Measurements from ENCODE around the gene ZNF512B.
"Not testable (repeated sequence)": the region's sequence is repeated elsewhere in the genome, so short reads cannot be mapped to it uniquely, and the experiment has no call there.

Gene ZNF512B

DNA sequence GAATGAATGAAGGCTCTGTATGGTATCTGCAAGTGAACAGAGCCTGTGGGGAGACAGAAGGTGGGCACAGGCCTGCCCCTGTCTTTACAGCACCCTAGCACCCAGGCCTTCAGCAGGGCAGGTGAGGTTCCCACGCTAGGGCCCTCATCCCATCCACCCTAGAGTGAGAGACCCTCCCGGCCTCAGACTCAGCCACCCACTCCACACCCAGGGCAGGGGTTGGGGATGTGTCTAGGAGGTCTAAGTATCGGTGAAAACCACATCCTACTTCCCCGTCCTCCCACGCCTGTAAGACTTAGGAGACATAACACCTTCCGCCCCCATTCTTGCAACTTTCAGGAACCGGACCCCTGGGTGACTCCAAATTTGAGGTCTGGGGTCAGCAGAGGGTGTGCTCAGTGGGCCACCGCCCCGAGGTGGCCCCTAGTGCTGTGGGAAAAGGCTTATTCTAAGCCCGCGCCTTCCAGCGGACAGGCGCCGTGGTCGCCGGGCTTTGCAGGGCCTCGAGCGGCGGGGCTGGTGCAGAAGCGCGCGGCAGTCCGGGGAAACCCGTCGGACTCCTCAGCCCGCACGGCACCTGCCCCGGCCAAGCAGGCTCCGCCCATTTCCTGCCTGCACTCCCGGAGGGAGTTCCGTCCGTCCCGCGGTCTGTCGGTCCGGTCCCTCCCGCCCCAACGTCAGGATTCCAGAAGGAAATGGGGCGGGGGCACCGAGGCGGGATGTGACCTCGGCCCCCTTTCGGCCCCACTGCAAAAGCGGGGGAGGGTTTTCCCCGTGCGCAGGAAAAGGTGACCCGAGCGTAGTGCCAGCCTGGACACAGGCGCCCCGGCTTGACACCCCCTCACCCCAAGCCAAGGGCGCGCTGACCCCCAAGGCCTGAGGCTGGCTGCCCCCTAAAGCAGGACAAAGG is 8.8 kb upstream of the ZNF512B start:
- no peak for DNase-seq

DNA sequence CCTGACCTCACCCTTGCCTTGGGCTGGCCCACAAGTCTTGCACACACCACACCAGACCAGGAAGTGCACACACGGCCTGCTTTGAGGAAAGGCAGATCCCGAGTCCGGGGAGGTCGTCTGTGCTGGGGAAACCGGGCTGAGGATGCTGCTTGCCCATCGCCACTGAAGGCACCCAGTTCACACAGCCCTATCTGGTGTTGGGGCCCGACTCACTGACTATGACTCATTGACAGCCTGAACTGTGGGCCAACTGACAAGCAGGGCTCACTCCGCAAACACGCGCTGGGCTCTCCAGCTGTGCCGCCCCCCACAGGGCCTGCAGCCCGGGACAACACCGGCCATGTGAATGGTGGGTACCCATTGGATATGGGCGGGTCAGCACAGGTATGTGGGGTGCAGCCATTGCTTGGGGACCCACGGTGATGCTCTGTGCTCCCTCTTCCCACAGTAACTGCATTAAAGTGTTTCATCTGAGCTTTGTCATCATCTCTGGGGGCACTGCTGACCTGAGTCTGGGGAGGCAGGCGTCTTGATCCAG is 8.1 kb upstream of the ZNF512B start:
- peak in 1 of 2 donors; percentile 68 for DNase-seq

DNA sequence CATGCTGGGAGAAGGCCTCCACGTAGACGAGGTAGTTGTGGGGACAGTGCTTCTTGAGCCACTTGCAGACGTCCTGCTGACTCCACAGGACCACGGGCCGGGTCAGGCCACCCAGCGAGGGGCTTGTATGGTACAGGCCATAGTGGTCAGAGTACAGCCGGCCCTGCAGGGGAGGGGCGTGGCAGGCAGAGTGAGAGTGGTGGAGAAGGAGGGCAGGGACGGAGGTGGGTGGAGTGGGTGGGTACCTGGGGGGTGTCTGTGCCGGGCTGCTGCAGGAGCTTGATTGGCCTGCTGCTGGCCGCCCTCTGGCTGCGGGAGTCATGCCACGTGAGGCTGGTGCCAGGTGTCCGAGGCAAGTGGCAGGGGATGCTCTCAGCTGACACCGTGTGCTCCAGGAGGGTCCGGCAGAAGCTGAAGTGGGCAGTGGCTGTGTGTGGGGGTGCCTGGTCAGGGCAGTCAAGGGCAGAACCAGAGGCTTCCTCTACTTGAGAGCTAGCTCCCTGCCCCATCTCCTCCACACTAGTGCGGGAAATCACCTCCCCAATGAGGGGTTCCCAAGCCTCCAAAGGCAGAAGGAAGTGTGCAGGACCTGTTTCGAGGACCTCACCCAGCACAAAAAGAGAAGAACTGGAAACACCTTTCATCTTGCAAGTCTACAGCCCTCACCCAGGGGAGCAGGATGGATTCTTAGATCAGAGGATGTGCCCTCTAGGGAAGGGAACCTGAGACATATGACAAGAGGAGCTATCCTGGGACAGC is 7.4 kb upstream of the ZNF512B start:
- peak; percentile 44 to 52 for DNase-seq

DNA sequence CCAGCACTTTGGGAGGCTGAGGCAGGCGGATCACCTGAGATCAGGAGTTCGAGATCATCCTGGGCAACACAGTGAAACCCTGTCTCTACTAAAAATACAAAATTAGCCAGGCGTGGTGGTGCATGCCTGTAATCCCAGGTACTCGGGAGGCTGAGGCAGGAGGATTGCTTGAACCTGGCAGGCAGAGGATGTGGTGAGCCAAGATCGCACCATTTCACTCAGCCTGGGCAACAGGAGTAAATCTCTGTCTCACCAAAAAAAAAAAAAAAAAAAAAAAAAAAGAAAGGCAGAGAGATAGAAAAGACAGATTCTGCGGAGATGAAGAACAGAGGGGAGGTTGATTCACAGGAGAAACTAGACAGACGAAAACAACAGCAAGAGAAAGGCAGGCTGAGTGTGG is 6.8 kb upstream of the ZNF512B start:
- DNase-seq: not testable (repeated sequence)

DNA sequence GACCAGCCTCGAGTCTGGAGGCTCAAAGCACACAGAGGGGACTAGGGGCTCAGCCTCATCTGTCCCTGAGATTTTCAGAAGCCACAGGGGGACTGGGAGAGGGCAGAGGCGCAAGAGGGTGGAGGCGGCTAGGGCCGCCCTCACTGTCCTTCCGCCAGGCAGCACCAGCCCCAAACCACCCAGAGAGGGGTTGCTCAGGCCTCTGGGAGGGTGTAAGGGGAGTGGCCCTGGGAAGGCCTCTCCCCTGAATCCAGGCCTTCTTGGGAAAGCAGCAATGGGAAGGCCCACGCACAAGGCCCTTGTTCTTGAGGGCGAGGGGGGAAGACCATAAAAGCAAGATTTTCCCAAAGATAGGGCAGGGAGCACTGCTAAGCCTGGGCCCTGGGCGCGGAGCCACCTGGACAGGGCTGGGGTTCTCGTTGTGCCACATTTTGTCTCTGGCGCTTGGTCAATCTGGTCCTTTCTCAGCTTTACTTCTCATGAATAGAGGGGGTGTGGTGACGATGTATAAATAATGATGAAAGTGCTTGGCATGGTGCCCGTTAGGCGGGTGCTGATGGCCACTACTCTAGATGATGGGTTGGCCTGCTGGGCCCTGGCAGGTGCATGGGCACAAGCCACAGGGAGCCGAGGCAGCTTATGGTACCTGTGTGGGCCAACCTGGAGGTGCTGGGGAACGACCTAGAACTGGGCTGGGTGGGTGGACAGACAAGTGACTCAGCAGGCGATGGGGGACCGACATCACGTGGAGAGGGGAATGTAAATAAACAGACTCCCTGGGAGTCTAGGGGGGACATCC is 4.9 kb upstream of the ZNF512B start:
- DNase-seq: no peak

DNA sequence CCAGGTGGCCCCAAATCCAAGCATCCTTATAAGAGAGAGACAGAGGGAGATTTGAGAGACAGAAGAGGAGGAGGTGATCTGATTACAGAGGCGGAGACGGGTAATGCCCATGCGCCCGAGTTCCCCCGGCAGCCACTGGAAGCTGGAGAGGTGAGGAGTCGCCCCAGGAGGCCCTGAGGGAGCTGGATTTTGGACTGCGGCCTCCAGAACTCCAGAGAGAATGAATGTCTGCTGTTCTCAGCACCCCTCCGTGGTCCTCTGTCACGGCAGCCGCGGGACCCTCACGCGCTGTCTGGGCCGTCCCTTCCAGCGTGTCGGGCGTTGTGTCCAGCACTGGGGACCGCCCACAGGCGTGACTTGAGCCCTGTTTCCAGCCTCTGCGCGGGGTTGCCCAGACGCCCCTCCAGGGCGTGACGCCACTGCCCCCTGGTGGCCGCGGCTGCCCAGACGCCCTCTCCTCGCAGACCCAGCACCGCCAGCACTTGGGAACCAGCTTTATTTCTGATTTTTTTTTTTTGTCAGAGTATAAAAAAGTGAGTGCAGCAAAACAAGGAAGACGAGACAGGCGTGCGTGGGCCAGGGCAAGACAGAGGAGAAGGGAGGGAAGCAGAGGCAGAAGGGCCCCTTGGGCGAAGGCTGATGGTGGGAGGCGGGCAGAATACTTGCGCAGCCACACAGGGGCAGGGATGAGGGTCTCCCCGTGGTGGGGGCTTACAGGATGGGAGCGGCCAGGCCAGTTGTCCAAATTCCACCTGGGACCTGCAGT is 4.1 kb upstream of the ZNF512B start:
- peak; percentile 76 to 95 for DNase-seq

DNA sequence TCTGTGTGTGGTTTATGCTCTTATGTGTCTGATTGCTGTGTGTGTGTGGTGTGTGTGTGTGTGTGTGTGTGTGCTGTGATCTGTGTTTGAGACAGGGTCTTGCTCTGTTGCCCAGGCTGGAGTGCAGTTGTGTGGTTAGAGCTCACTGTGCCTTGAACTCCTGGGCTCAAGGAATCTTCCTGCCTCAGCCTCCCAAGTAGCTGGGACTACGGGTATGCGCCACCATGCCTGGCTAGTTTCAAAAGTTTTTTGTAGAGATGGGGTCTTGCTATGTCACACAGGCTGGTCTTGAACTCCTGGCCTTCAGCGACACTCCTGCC is 3.4 kb upstream of the ZNF512B start:
- DNase-seq: no peak

DNA sequence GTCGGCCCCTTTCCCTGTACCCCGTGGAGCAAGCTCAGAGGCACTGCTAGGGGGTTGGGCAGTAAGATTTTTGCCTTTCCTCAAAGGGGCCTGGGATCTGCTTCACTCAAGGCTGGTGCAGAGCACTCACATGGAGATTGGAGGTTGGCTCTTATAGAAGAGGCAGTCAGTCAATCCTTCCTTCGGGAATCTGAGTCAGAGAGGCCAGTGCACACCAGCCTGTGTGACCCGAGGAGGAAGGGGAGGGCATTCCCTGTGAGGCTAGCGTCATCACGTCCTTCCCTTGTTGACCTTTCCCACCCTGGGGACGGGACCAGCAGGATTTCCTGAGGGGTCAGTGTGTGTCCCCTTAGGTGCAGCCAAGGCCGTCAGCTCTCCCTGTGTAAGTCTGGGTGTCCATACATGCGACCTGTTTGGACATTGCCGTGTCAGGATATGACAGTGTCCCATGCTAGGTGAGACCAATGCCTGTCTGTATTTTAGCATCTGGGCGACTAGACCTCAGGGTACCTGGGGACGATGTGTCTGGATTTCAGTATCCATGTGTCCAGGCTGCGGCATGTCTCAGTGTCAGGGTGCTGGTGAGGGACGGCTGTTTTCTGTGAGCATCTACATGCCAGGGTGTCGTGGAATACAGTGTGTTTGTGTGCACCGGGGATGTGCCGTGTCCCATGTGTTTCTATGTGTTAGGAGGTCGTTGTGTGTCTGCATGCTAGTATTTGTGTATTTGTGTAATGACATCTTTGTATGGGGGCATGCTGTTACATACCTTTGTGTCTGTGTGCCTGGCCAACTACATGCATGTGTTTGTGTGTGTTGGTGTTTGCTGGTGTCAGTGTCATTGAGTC is 2.8 kb upstream of the ZNF512B start:
- no peak for DNase-seq

DNA sequence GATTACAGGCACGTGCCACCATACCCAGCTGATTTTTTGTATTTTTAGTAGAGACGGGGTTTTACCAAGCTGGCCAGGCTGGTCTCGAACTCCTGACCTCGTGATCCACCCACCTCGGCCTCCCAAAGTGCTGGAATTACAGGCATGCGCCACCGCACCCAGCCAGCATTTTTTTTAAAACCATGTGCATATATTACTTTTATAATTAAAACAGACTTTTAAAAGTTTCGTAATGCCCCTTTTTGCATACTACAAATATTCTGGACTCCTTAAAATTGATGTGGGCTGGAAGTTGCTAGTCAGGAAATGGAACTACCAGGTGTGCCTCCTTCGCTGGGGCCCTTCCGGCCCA is 2.2 kb upstream of the ZNF512B start:
- not testable (repeated sequence) for DNase-seq

DNA sequence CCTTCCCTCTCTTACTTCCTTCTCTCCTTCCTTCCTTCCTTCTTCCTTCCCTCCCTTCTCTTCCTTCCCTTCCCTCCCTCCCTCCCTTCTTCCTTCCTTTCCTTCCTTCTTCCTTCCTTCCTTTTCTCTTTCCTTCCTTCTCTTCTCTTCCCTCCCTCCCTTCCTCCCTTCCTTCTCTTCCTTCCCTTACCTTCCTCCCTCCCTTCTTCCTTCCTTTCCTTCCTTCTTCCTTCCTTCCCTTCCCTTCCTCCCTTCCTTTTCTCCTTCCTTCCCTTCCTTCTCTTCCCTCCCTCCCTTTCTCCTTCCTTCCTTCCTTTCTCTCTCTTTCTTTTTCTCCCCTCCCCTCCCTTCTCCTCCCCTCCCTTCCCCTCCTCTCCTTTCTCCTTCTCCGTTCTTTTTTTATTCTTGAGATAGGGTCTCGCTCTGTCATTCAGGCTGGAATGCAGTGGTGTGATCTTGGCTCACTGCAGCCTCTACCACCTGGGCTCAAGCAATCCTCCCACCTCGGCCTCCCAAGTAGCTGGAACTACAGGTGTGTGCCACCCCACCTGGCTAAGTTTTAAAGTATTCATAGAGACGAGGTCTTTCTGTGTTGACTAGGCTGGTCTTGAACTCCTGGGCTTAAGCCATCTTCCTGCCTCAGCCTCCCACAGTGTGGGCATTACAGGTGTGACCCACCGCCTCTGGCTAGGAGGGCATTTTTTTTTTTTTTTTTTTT is 1.1 kb upstream of the ZNF512B start:
- no peak for DNase-seq

DNA sequence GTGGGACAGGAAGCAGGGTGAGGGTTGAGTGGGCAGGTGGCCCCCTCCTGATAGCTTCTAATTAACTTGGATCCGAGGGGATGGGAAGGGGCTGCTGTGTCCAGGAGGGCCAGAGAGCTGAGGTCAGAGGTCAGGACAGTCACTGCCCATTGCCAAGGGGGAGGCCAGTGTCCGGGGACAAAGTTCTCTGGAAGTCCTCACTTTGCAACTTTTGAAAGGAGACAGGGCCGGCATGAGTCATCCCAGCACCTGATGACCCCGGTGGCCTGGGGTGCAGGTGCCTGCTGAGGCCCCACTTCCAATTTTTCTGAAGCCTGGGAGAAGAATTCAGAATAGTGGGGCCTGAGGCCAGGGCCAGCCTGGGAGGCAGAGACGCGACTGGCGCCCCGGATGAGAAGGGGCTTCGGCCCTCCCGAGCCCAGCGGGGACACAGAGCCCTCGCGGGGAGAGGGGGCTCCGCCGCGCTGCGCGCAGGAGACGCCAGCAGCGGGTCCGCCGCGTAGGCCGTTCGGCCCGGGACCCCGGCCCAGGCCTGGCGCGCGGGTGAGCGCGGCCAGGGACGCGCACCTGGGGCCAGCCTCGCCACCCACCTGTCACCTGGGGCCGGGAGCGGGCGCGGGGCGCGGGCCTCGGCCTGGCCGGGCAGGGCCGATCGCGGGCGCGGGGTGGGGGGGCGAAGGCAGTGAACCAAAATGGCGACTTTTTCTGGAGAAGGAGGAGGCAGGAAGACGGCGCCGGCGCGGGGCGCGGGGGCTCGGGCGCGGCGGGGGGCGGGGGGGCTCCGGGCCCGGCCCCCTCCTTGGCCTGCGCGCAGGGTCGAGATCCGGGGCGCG is 586 bp downstream of the ZNF512B start:
- DNase-seq: no peak

DNA sequence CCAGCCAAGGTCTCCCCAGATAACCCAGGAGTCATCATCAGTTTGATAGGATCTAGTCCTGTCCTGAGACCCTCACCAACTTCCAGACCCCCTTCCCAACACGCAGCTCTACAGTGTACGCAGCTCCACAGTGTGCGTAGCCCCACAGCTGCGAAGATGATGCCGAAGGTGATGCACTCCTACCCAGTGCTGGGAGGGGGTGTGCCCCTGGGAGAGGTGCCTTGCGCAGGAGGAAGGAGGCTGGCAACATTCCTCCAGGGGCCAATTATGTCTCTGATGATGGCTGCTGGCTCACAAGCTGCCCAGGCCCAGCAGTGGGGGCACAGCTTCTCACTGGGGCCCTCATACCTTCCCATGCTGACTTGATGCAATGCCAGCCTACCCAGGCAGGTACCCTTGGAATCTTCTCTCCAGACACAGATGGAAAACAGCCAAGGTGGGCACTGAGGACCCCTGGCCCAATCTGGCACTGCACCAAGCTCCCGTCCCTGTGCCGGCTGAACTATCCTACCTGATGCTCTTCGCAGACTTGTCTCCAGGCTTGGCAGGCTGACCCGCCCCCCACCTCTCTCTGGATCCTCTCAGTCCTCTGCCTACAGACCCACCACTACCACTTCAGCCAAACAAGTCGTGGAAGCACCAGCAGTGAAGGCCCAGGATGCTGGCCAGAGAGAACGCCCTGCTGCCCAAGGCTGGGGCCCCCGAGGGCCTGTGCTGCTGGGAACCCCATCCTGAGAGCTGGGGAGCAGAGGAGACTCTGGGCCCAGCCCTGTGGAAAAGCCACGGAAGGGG is 1.4 kb downstream of the ZNF512B start:
- no peak for DNase-seq

DNA sequence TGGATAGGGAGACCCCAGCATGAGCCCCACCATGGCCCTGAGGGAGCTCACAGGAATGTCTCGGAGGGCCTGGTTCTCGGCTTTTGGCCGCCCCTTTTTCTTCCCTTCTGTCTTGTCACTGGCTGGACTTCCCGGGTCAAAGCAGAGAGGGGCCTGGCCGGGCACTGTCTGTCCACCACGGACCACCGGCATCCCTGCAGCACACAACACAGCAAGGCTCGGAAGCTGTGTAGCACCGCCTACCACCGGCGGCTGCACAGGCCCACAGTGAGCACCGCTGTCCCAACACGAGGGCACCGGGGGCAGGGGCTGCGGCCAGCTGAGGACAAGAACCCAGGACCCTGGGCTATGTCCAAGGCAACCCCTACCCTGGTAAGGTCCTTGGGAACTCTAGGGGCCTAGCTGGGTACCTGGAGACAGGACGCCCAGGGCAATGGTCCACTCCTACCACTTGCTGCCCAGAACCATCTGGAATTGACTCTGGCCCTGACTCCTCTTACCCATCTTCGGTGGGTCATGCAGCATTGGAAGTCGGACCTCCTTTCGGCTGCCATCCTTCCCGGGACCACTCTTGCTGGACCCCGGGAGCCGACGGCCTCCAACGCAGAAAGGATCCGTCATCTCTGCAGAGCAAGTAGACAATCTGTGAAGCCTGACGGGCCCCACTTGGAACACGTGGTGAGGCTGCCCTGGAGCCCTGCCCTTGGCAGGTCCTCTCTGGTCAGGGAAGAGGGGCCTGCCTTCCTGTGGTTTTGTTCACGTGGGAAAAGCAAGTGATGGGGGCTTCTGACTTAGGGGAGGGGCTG is 2.2 kb downstream of the ZNF512B start:
- DNase-seq: no peak

DNA sequence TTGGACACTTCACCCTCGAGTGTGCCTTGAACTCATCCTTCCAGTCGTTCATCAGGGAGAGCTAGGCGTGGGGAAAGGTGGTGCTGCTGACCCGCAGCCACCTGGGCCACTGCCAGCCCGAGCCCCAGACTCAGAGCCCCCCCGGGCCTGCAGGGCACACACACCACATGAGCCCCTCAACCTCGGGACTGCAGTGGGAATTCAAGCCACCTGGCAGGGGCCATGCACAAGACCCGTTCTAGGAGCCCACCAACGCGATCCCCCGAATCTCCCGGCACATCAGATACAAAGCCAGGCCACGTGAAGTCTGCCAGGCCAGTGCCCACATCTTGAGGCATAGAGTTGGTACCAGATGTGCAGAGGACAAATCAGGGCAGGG is 2.8 kb downstream of the ZNF512B start:
- no peak for DNase-seq

DNA sequence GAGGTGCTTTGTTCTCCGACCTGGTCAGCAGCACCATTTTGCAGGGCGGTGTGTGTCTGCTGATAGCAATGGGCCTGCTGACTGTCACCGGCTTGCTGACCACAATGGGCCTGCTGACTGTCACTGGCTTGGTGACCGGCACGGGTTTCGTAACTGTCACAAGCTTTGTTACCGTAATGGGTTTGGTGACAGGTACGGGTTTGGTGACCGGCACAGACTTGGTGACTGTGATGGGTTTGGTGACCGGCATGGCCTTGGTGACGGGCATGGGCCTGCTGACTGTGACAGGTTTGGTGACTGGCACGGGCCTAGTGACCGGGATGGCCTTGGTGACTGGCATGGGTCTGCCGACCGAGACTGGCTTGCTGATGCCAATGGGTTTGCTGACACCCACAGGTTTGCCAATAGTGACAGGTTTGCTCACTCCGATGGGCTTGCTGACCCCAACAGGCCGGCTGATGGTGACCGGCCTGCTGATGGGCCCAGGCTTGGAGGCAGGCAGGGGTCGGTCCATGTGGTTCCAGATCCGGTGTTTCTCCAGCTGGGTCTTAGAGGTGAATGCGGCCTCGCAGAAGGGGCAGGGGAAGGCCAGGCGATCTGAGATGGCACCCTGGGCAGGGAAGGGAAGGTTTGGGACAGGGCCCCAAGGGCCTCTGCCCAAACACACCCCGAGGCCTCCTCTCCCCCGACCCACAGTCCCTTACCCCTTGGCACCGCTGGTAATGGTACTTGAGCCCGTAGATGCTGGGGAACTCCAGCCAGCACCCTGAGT is 3.4 kb downstream of the ZNF512B start:
- no peak for DNase-seq

DNA sequence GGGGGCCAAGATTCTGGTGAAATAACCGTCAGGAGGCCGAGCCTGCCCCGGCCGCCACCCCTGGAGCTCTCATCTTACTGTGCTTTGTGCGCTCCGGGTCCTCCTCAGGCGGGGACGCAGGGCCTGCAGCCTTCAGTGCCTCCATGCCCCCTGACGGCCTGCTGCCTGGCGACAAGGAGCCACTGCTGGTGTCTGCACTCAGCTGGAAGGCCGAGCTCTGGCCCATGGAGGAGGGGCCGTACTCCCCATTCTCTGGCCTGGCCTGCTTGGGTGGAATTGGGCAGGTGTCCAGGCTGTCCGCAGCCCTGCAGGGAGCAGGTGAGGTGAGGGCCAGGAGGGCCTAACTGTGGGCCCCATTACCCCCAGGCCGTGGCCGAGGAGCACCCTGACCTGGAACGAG is 5.3 kb downstream of the ZNF512B start:
- DNase-seq: no peak

DNA sequence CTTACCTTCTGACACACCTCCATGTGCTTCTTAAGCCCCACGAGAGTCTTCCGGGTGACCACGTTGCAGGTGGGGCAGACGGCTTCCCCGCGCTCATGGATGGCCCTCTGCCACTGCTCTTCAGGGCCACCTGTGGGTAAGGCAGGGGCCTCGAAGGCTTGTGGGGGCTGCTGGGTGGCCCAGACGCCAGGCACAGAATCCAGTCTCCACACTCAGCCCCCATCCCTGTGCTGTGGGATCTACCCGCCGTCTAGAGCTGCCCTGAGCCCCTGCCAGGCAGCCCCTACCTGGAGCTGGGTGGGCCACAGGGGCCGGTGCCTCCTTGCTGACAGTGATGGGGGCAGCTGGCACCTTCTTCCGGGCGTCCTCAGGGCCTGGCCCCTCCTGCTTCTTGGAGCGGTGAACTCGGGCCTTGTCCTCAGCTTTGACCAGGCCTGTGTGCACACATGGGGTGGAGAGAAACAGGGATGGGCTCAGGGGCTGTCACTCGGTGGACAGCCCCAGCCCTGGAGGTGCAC is 5.9 kb downstream of the ZNF512B start:
- DNase-seq: no peak
